Activated T-cell treated with anti-CD3 and anti-CD28 coated beads for 24 hours (primary cell): ENCODE data around the gene BAZ2B.
"Not testable (repeated sequence)": the region's sequence is repeated elsewhere in the genome, so short reads cannot be mapped to it uniquely, and the experiment has no call there.

Source experiments
- DNase-seq: peaks from one replicate; pipeline ENCODE4 v3.0.0-alpha.2; 2020; ENCODE audit warnings: low read depth

BAZ2B gene

DNA sequence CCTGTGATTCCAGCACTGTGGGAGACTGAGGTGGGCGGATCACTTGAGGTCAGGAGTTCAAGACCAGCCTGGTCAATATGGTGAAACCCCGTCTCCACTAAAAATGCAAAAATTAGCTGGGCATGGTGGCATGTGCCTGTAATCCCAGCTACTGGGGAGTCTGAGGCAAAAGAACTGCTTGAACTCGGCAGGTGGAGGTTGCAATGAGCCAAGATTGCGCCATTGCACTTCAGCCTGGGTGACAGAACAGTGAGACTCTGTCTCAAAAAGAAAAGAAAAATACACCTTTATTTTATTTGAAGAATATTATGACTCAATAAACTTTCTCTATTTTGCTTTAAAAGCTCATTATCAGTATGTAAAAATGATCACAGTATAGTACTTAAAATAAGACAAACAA lies 81.1 kb downstream of the BAZ2B start:
- not testable (repeated sequence) for DNase-seq

DNA sequence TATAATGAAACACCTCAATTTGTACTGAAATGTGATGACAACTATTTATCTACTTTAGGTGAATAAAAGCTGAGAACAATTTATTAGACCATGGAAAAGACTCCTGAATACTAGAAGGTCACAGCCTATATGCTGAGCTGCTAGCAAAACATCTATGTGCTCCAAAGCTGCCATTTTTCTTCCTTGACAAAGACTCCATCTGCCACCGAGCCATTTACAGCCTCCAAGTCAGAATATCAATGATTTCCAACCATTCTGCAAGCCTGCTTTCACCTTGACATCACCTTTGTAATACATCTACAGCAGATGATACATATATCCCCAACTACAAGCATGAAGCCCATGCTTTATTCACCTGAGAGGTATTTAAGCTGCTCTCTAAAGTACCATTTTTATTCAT lies 84.9 kb downstream of the BAZ2B start:
- no peak for DNase-seq

DNA sequence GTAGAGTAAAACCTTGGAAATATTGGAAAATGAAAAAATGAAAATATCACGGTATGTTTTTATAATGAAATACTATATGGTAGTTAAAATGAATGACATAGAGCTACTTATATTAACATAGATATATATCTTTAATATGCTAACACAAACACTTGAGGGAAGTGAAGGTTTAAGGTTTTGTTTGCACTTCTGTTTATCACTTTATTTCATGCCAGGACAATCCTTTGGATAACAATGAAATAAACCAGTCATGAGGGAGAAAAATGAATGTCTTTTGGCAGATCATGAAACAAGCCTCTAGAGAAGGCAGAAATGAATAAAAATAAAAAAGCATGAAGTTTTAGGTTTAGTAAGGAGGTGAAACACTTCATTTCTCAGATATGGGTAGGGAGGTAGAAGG lies 89.9 kb downstream of the BAZ2B start:
- DNase-seq = no peak

DNA sequence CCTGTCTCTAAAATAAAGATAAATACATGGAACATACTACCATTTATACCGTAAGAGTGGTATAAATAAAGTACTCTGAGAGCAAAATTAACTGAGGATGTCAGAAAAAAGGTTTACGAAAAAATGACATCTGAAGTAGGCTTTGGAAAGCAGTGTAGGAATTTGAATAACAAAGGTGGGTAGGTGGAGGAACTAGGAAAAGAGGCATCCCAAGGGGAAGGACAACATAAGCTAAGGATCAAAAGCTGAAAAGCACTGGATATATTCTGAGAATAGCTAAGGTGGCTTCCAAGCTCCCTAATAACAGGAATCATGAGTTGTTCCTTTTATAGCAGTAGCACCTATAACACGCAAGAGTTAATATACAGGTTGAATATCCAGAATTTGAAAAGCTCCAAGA lies 91.3 kb downstream of the BAZ2B start:
- DNase-seq = no peak

DNA sequence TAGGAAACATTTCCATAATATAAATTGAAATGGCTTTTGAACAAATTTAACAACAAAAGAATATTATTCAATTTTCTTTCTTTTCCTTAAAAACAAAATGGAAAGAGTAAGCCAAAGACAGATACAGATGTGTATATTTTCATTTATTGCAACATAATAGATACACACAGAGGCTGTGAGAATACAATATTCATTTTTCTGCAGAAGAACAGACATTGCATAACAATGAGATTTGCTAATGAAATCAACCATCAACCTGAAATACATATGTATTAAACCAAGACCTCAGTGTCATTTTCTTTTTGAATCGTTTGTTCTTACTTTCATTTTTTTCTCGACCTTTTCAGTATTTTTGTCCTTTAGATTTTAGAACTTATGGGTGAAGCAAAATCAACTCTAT lies 95.1 kb downstream of the BAZ2B start:
- no peak for DNase-seq

GRCh38 chr2:159518321-159519005 lies 97.9 kb downstream of the BAZ2B start:
- no peak for DNase-seq

GRCh38 chr2:159516241-159516758 lies 100.0 kb downstream of the BAZ2B start:
- DNase-seq = peak; percentile 7

GRCh38 chr2:159515441-159515840 lies 100.9 kb downstream of the BAZ2B start:
- DNase-seq = no peak

GRCh38 chr2:159513745-159514144 lies 102.6 kb downstream of the BAZ2B start:
- DNase-seq = no peak

DNA sequence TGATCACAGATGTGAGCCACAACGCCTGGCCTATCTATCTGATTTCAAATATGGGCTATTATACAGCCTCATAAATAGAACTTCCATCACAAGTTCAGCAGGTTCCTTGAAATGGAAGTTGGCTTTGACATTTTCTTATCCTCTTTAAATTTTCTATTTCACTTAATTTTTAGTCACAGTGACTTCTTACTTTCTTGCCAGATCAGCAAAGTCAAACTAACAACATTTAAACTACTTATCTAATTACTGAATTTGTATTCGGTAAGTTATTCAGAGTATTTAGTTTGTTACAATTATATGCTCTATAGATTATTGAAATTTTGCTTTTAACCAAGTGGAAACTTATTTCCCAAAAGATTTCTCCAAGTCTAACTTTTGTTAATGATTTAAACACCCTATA lies 108.2 kb downstream of the BAZ2B start:
- no peak for DNase-seq

DNA sequence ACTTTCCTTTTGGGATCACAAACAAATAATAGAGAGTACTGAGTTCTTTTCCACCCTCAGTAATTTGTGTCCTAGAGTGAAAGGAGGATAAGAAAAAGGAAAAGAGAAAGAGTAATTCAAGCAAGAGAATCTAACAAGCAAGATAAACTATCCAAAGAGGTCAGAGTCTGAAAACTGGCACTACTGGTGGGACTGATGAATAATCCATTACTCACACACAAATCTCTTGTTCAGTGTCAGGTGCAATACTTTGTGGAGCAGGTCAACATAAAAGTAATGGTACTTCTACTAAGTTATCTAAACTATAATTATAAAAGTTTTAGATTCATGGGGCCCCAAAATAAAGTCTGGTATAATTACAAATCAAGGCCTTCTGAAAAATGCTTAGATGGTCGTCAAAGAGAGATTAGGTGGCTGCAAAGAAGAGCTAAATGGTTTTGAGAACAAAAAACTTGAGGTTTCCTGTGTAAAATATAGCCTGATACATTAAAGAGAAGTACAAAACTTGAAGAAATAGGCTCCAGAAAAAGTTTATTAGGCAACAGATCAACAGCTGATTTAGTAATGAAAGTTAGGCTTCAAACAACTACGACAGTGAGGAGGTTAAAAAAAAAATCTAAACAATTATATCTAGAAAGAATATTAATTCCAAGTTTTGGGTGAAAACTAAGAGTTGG lies 109.4 kb downstream of the BAZ2B start:
- no peak for DNase-seq

DNA sequence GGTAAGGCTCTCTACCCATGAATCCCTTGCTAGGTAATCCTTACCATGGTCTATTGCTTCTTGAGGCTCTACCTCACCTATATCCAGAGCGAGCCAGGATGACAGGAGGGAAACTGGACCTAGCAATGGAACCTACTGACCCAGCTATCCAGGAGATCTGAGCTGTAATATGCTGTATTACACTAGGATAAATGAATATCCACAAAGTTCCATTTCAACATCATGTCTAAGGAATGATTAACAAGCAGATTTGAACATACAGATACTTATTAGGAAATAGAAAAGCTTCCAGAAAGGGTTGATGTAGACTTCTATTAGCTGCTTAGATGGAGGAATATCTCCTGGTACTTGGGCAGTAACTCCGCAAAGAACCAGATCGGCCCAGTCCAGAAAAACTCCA lies 110.1 kb downstream of the BAZ2B start:
- no peak for DNase-seq

GRCh38 chr2:159505196-159505595 lies 111.2 kb downstream of the BAZ2B start:
- no peak for DNase-seq

- DNase-seq = no peak
These were observed 114.6 kb downstream of the BAZ2B start for GRCh38 chr2:159501743-159502142.

- no peak for DNase-seq
These were observed 118.5 kb downstream of the BAZ2B start for GRCh38 chr2:159497847-159498246.

DNA sequence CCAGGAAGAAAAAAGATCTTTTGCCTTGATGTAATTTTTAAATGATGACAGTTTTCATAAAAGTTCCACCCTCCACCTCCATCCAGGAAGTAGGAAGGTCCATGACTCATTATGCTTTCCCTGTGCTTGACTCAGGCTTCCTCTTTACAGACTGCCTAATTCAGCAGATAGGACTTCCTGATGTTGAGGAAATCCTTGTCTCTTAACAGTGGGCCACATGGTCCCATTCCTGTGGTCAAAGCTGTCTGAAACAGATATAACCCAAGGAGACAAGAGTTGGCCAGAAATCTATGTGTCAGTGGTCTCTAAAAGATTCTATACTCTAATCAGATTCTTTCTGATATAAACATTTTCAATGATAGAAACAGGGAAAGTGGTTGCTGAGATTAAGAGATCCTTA lies 119.1 kb downstream of the BAZ2B start:
- DNase-seq = no peak

- DNase-seq = no peak
These were observed 126.9 kb downstream of the BAZ2B start for GRCh38 chr2:159489476-159489875.

- no peak for DNase-seq
These were observed 131.8 kb downstream of the BAZ2B start for GRCh38 chr2:159484532-159484931.

GRCh38 chr2:159476329-159476728 lies 140.0 kb downstream of the BAZ2B start:
- no peak for DNase-seq

DNA sequence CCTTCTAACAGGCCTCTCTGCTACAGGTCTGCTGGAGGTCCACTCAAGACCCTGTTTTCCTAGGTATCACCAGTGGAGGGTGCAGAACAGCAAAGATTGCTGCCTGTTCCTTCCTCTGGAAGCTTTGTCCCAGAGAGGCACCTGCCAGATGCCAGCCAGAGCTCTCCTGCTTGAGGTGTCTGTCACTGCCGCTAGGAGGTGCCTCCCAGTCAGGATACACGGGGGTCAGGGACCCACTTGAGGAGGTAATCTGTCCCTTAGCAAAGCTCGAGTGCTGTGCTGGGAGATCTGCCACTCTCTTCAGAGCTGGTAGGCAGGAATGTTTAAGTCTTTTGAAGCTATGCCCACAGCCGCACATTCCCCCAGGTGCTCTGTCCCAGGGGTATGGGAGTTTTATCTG lies 140.6 kb downstream of the BAZ2B start:
- DNase-seq = no peak

- no peak for DNase-seq
These were observed 145.0 kb downstream of the BAZ2B start for GRCh38 chr2:159471340-159471739.

- DNase-seq = no peak
These were observed 148.1 kb downstream of the BAZ2B start for GRCh38 chr2:159468257-159468656.

DNA sequence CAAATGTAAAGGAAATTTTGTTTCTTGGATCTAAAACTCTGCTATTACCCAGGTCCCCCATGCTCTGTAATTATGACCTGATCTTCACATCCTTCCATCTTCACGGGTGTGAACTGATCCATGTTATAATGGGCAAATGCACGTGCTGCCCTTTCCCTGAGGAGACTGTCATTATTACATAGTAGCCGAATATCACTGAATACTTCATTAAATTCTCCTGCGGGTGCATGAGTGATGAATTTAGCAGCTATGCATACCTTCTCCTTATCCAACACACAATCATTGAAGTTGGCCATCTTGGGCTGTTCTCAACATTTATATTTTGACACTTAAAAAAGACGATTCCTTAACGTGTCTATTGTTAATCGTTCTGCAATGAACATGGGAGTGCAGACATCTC lies 153.4 kb downstream of the BAZ2B start:
- no peak for DNase-seq
